Endothelial cell (in vitro differentiated cells): ENCODE data around the gene TSR2. TPM values are rescaled to one million over a fixed set of nuclear protein-coding genes. Genes with fewer than 3 reads are reported as not detected.
A peak's percentile ranks its signal among the peaks of the same experiment; 100 is the strongest.

Experiments
- DNase-seq: peaks from one replicate; pipeline ENCODE4 v3.0.0; 2021; ENCODE audit warnings: low spot score
- H3K27ac Mint-ChIP-seq: one replicate; pipeline ENCODE4 v1.8.0; 2021; ENCODE audit warnings: mixed read lengths, inconsistent platforms; ENCODE audit not compliant: unreplicated experiment
- H3K27me3 Mint-ChIP-seq: one replicate; pipeline ENCODE4 v1.8.0; 2021; ENCODE audit warnings: mild to moderate bottlenecking, moderate library complexity, mixed read lengths, inconsistent platforms; ENCODE audit not compliant: unreplicated experiment
- H3K36me3 Mint-ChIP-seq: one replicate; pipeline ENCODE4 v1.8.0; 2021; ENCODE audit warnings: mild to moderate bottlenecking, low read depth, mixed read lengths, inconsistent platforms; ENCODE audit not compliant: unreplicated experiment
- H3K4me1 Mint-ChIP-seq: one replicate; pipeline ENCODE4 v1.8.0; 2021; ENCODE audit warnings: mild to moderate bottlenecking, mixed read lengths, inconsistent platforms; ENCODE audit not compliant: unreplicated experiment
- H3K4me3 Mint-ChIP-seq: one replicate; pipeline ENCODE4 v1.8.0; 2021; ENCODE audit warnings: mild to moderate bottlenecking, mixed read lengths, inconsistent platforms; ENCODE audit not compliant: unreplicated experiment
- H3K9me3 Mint-ChIP-seq: one replicate; pipeline ENCODE4 v1.8.0; 2021; ENCODE audit warnings: mixed read lengths, inconsistent platforms; ENCODE audit not compliant: unreplicated experiment
- long read RNA-seq: library from polyadenylated mRNA; unstranded; transcript quantifications from one replicate; pipeline ENCODE4 v2.0.0, GENCODE V29; 2020; ENCODE audit not compliant: unreplicated experiment
- total RNA-seq: library from RNA; stranded (reverse); fragmentation: NEBNext Ultra II Directional; extraction: Animal tissue kit (Norgen Biotek cat#: 25700); gene quantifications from one replicate; pipeline ENCODE4 v1.2.1, GENCODE V29; 2021; ENCODE audit not compliant: unreplicated experiment
- TF ChIP-seq, protein P1 (sequence below): fragments of 200-600 bp; sonication (generic); IDR thresholded peaks from one replicate; pipeline ENCODE4 v1.5.0; 2021; ENCODE audit warnings: antibody characterized with exemption; ENCODE audit not compliant: unreplicated experiment

TSR2 gene, protein sequence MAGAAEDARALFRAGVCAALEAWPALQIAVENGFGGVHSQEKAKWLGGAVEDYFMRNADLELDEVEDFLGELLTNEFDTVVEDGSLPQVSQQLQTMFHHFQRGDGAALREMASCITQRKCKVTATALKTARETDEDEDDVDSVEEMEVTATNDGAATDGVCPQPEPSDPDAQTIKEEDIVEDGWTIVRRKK
- total RNA-seq: 41.0 TPM
- long read RNA-seq, transcript TSR2-201 (5 exons, 1,534 nt): major isoform, 44 of 50 reads
- long read RNA-seq, partial matches to known transcripts: 2 of 50 reads
- long read RNA-seq, other reads (novel, unspliced or antisense): 4 of 50 reads

DNA sequence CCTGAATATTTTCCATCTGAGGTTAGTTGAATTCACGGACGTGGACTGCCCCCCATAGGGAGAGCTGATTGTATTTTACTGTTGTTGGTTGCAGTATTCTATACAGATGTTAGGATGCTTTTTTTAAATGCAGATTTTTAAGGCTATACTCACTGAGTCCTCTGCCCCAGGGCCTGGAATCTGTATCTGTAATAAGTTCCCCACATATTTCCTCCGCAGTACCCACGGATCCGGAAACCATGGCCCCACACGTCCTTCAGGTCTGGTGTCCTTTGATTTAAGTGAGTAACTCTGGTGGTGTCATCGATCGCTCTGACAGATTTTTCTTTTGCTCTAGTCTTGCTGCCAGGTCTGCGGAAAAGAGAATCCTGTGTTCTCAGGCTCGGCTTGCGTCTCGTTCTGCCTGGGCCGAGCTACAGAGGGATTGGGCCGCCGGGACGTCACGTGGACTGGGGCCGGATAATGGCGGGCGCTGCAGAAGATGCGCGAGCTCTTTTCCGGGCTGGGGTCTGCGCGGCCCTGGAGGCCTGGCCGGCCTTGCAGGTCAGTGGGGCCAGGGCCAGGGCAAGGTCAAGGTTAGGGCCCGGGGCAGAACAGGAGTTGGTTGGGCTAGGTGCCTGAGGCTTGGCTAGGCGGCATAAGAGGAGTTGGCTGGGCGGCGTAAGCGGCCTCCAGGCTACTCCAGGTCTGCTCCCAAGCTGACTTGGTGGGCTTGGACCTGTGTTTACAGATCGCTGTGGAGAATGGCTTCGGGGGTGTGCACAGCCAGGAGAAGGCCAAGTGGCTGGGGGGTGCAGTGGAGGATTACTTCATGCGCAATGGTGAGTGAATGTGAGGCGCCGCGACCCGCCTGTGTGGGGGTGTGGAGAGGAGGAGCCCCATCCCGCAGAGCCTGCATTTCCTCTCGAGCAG is at the start of gene TSR2:
TSR2 (plus strand) TSS at position 445 of the 912 bp plus-strand sequence; CDS start at position 463, 18 bp downstream.
- H3K9me3 Mint-ChIP-seq: no peaks in the 10 kb centered on the region
- peaks cover 1% of the 10 kb centered on the region for H3K27me3 Mint-ChIP-seq
- H3K36me3 Mint-ChIP-seq: peaks cover 15% of the 10 kb centered on the region
- DNase-seq: peak; percentile 71
- H3K4me1 Mint-ChIP-seq: peaks cover 12% of the 10 kb centered on the region
- TF ChIP-seq, protein P1, sequence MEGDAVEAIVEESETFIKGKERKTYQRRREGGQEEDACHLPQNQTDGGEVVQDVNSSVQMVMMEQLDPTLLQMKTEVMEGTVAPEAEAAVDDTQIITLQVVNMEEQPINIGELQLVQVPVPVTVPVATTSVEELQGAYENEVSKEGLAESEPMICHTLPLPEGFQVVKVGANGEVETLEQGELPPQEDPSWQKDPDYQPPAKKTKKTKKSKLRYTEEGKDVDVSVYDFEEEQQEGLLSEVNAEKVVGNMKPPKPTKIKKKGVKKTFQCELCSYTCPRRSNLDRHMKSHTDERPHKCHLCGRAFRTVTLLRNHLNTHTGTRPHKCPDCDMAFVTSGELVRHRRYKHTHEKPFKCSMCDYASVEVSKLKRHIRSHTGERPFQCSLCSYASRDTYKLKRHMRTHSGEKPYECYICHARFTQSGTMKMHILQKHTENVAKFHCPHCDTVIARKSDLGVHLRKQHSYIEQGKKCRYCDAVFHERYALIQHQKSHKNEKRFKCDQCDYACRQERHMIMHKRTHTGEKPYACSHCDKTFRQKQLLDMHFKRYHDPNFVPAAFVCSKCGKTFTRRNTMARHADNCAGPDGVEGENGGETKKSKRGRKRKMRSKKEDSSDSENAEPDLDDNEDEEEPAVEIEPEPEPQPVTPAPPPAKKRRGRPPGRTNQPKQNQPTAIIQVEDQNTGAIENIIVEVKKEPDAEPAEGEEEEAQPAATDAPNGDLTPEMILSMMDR: no peak
- H3K27ac Mint-ChIP-seq: peak within 1 kb of the TSS; percentile 57
- peak within 1 kb of the TSS; percentile 92 for H3K4me3 Mint-ChIP-seq

DNA sequence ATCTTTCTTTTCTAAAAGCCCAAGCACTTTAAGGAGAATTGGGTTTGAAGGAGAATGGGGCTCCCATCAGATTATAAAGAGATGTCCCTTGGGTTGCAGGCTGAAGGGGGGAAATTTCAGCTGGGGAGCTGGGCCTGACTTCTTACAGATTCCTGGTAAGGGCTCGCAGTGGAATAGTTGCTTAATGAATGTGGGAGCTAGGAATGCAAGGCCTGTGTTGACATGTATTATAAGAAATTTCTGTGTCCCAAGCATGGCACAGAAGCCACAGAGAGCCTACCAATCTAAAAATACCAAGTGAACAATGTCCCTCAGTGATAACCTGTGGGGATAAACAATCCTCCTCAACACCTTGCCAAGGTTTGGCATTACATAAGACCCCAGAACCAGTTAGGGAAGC is 43.1 kb upstream of the TSR2 start:
- no peaks in the 10 kb centered on the region for H3K27me3 Mint-ChIP-seq
- H3K9me3 Mint-ChIP-seq: no peaks in the 10 kb centered on the region
- no peaks in the 10 kb centered on the region for H3K4me1 Mint-ChIP-seq
- TF ChIP-seq, protein P1: no peak
- H3K27ac Mint-ChIP-seq: no peak overlapping the region
- DNase-seq: no peak
- H3K4me3 Mint-ChIP-seq: no peak overlapping the region
- no peaks in the 10 kb centered on the region for H3K36me3 Mint-ChIP-seq

DNA sequence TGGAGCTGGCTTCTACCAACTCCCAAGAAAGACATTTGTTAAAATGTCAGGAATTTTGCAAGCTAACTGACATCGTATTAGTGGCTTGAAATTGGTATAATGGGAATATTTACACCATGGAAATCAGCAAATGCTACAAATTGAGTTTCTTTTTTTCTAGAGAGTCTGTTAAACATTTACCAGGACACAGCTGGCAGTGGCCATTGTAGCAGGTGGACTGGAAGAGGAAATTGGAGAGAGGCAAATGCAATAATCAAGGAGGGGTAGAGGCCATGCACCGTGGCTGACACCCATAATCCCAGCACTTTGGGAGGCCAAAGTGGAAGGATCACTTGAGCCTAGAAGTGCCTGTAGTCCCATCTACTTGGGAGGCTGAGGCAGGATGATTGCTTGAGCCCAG is 32.9 kb upstream of the TSR2 start:
- no peak for DNase-seq
- no peak overlapping the region for H3K4me3 Mint-ChIP-seq
- no peaks in the 10 kb centered on the region for H3K36me3 Mint-ChIP-seq
- H3K27me3 Mint-ChIP-seq: no peaks in the 10 kb centered on the region
- H3K4me1 Mint-ChIP-seq: peaks cover 4% of the 10 kb centered on the region
- H3K27ac Mint-ChIP-seq: no peak overlapping the region
- TF ChIP-seq, protein P1: no peak
- H3K9me3 Mint-ChIP-seq: no peaks in the 10 kb centered on the region

DNA sequence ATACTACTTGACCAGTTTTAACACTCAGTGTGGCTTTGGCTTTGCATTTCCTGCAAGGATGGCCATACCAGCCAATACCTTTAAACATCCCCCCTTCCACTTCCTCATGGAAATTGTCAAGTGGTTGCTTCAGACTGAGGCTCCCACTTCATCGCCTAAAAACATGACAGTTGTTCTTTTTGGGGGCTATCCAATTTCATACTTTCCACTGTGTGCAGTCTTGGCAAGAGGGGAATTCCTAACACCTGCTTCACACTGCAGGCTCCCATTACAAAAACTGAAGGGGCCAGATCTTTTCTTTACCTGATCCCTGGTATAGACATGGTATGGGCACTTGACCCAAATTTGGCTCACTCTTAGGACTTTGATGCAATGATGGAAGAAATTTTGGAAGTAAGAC is 28.5 kb upstream of the TSR2 start:
- peaks cover 14% of the 10 kb centered on the region for H3K4me1 Mint-ChIP-seq
- H3K4me3 Mint-ChIP-seq: no peak overlapping the region
- TF ChIP-seq, protein P1: no peak
- no peaks in the 10 kb centered on the region for H3K27me3 Mint-ChIP-seq
- no peak overlapping the region for H3K27ac Mint-ChIP-seq
- no peaks in the 10 kb centered on the region for H3K36me3 Mint-ChIP-seq
- no peaks in the 10 kb centered on the region for H3K9me3 Mint-ChIP-seq
- no peak for DNase-seq
